Endothelial cell of umbilical vein (primary cell): ENCODE results near the gene GGT6.

ENCODE experiments used
- CTCF ChIP-seq, 2 donors: IDR thresholded peaks; 1 replicate in 1 of 2; 2 replicates in 1 of 2; pipeline ENCODE4 v1.5.1; 2011; ENCODE audit warnings: low read length in 2 of 2, mild to moderate bottlenecking in 2 of 2, moderate library complexity in 2 of 2, control low read depth in 1 of 2, inconsistent platforms in 1 of 2, low read depth in 1 of 2; ENCODE audit not compliant: insufficient read depth in 1 of 2; ENCODE audit errors: extremely low read depth in 1 of 2
- EZH2 ChIP-seq: IDR thresholded peaks from 2 replicates; pipeline ENCODE4 v1.6.1; 2012; ENCODE audit warnings: borderline replicate concordance, low read depth, mild to moderate bottlenecking, moderate library complexity, low read length, inconsistent platforms; ENCODE audit not compliant: severe bottlenecking
- MAX ChIP-seq: IDR thresholded peaks from 2 replicates; pipeline ENCODE4 v1.6.1; 2011; ENCODE audit not compliant: insufficient read depth, insufficient read length
- MYC ChIP-seq: IDR thresholded peaks from one replicate; pipeline ENCODE4 v1.6.1; 2011; ENCODE audit warnings: mild to moderate bottlenecking, low read depth, low read length
- POLR2A ChIP-seq: IDR thresholded peaks from 2 replicates; pipeline ENCODE4 v1.6.1; 2012; ENCODE audit warnings: low read depth, mild to moderate bottlenecking, control low read depth, low read length
- POLR2AphosphoS5 ChIP-seq: IDR thresholded peaks from 2 replicates; pipeline ENCODE4 v1.6.1; 2012; ENCODE audit warnings: low read depth, mild to moderate bottlenecking, control low read depth, low read length, moderate library complexity; ENCODE audit not compliant: insufficient read depth

- TF ChIP-seq CTCF (IDR thresholded peaks at IDR 0.05; ENCODE audit: extremely low read depth in 1 of 2, insufficient read depth in 1 of 2, low read depth in 1 of 2, low read length in 2 of 2) (no peak), MAX (no peak), EZH2 (no peak), POLR2A (no peak), POLR2AphosphoS5 (no peak), MYC (no peak)
Measured at GRCh38 chr17:4592240-4593005, 32.0 kb upstream of the GGT6 start.
